ENCODE results near the gene GDPD3. TPM values are rescaled to one million over a fixed set of nuclear protein-coding genes. Genes with fewer than 3 reads are reported as not detected.
A peak's percentile ranks its signal among the peaks of the same experiment; 100 is the strongest.
"Not testable (repeated sequence)": the region's sequence is repeated elsewhere in the genome, so short reads cannot be mapped to it uniquely, and the experiment has no call there.

Gene GDPD3
- total RNA-seq, 1 experiment from 2014 or later = 0.48 TPM

GRCh38 chr16:30124985-30125379 is 11.6 kb upstream of the GDPD3 start:
- DNase-seq (ENCODE audit: low read depth) = no peak

DNA sequence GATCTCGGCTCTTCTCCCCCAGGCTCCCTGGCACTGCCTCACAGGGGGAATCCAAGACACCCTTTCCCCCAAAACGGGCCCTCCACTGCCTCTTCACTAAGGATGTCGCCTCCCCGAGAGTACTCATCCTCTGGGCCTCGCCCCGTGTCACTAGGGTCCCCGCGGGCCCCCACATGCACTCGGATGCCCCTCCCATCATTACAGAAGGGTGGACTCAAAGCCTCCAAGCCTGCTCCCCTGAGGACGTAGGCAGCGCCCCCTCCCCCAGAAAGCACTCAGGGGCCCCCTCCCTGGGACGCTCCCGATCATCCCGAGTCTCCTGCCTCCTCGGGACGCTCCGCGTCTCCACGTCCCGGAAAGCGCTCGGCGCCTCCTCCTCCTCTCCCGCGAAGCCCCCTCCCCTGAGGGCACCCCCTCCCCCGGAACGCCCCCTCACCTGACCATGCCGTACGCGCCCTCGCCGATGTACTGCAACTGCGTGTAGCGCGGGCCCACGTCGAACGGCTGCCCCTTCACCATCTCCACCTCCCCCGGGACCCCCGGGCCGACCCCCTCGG is 9.3 kb upstream of the GDPD3 start:
- no peak for DNase-seq (ENCODE audit: low read depth)

GRCh38 chr16:30121741-30122571 is 8.6 kb upstream of the GDPD3 start:
- DNase-seq (ENCODE audit: low read depth) = no peak

- DNase-seq (ENCODE audit: low read depth) = no peak
Observed at GRCh38 chr16:30120340-30121105, 7.2 kb upstream of the GDPD3 start.

GRCh38 chr16:30119428-30119827 is 6.1 kb upstream of the GDPD3 start:
- DNase-seq (ENCODE audit: low read depth) = no peak

DNA sequence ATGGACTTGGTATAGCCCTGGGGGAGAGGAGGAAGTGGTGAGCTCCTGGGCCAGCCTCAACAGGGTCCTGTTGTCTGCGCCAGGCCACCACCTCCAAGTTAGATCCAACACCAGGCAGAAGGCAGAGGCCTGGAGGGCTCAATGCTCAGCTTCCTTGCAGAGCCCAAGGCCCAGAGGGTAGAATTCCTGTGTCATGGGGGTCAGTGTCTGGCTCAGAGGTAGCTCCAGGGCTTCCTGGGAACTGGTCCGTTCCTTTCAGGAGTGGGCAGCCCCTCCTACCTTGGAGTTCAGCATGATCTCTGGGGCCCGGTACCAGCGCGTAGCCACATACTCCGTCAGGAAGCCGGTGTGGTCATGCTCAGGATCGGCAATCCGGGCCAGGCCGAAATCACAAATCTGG is 4.4 kb upstream of the GDPD3 start:
- DNase-seq (ENCODE audit: low read depth) = no peak

DNA sequence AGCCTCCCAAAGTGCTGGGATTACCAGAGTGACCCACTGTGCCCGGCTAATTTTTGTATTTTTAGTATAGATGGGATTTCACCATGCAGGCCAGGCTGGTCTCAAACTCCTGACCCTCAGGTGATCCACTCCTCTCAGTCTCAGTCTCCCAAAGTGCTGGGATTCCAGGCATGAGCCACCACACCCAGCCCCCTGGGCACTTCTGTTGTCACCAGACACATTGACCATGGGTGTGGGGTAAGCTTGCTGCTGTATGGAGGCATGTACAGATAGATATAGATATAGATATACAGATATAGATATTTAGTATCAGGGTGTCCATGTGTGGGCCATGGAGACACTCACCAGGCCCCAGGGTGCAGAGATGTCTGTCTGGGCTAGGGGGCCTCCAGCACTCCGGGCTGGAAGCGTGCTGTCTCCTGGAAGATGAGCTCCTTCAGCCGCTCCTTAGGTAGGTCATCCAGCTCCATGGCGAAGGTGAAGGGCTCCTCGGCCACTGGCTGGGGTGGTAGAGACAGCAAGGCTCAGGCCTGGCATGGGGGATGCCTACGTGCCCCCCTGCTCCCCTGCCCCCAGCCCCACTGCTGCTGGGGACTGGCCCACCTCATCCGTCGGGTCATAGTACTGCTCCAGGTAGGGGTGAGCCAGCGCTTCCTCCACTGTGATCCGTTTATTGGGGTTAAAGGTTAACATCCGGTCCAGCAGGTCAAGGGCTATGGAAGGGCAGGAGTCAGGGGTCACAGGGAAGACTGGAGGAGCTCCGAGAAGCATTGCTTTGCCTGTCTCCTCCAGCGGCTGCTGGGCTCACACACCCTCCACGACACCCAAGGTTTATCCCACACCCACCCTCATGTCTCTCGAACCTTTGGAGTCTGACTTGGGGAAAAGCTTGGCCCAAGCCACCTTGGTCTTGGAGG is 3.2 kb upstream of the GDPD3 start:
- no peak for DNase-seq (ENCODE audit: low read depth)

GRCh38 chr16:30115238-30115637 is 1.9 kb upstream of the GDPD3 start:
- DNase-seq (ENCODE audit: low read depth) = no peak

DNA sequence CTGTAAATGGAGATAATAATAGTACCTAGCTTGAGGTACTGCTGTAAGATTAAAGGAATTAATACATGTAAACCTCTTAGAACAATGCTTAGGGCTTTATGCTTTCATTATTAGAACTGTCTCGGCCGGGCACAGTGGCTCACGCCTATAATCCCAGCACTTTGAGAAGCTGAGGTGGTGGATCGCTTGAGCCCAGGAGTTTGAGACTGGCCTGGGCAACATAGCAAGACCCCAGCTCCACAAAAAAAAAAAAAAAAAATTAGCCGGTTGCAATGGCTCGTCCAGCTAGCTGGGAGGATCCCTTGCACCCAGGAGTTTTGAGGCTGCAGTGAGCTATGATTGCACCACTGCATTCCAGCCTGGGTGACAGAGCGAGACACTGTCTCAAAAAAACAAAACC is 1.5 kb upstream of the GDPD3 start:
- DNase-seq (ENCODE audit: low read depth) = not testable (repeated sequence)

DNA sequence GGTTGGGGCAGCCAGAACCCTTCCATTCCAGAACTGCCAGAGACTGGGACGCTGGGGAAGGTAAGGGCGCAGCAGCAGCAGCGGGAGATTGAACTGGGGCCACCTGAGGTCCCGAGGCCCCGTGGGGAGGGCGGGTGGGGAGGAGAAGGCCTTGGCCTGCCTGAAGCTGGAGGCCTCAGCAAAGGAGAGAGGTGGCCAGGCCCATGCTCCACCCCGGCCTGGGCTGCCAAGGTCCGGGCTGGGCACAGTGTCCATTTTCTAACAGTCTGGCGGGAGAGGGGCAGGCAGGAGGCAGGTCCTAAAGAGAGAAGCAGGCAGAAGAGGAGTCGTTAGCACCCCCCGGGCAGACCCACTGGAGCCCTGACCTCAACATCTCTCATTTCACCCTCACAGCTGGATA is 1.1 kb upstream of the GDPD3 start:
- DNase-seq (ENCODE audit: low read depth) = no peak

DNA sequence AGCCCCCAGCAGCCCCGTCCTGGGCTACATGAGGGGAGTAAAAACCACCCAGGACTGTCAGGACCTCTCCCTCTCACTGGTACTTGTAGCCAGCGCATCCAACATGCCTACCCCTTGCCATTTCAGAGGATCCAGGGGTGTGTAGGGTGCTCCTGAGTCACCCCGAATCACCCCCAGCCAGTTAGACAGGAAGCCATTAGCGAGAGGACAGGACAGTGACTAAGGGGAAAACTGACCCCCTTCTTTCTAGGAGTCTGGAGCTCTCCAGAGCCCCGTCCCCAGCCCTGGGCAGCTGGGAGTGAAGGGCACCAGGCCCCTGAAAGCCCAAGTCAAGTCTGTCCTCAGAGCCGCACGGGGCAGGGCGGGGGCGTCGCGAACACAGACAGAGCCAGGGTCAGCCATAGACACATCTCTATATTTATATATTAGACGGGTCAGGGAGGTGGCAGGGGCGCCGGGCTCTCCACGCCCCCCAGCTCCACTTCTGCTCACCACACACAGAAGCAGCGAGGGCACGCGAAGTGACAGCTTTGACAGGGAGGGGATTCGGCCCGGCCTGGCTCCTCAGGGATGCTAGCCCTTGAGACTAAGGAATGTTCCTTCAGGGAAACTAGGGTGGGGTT is 485 bp upstream of the GDPD3 start:
- no peak for DNase-seq (ENCODE audit: low read depth)

DNA sequence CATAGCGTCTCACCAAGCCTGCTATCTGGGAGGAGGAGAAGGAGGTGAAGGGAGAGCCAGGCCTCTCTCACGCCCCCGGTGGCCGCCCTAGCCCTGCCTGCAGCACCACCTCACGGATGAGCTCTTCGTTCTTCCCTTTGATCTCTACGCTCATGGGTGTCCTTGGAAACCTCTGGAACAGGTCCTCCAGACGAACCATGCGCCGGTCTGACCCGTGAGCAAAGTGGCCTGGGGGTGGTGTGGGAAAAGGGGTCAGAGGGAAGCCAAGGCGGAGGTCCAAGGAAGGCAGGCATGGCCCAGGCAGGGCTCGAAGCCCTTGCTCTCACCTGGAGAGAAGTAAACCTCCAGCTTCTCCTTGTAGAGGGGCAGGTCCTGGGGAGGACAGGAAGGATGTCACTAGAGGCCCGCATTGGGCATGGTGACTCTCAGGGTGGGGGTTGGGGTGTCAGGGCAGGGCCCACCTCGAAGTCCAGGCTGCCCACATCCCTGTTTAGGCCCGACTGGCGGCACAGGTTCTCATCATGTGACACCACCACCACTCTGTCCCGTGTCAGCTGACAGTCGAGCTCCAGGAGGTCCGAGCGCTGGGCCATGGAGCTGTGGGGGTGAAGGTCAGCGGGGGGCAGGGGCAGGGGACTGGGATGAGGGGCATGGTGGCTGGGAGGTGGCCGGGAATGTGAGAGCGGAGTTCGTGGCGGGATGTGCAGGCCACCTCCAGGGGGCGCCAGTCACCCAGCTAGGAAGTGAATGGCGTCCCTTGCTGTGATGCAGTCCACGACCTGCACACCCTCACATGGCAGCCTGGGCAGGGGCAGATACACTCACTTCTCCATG is 923 bp downstream of the GDPD3 start:
- peak; percentile 32 for DNase-seq (ENCODE audit: low read depth)

DNA sequence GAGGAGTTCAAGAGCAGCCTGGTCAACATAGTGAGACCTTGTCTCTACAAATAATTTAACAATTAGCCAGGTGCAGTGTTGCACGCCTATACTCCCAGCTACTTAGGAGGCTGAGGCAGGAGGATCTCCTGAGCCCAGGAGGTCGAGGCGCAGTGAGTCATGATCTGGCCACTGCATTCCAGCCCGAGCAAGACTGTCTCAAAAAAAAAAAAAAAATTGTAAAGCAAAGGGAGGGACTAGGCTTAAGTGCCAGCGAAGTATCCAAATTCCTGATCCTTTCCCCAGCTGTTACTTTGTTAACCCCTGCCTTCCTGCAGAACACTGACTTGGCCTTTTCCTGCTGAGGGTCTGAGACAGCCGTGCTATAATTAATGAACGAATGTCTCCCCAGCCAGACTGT is 2.7 kb downstream of the GDPD3 start:
- no peak for DNase-seq (ENCODE audit: low read depth)

DNA sequence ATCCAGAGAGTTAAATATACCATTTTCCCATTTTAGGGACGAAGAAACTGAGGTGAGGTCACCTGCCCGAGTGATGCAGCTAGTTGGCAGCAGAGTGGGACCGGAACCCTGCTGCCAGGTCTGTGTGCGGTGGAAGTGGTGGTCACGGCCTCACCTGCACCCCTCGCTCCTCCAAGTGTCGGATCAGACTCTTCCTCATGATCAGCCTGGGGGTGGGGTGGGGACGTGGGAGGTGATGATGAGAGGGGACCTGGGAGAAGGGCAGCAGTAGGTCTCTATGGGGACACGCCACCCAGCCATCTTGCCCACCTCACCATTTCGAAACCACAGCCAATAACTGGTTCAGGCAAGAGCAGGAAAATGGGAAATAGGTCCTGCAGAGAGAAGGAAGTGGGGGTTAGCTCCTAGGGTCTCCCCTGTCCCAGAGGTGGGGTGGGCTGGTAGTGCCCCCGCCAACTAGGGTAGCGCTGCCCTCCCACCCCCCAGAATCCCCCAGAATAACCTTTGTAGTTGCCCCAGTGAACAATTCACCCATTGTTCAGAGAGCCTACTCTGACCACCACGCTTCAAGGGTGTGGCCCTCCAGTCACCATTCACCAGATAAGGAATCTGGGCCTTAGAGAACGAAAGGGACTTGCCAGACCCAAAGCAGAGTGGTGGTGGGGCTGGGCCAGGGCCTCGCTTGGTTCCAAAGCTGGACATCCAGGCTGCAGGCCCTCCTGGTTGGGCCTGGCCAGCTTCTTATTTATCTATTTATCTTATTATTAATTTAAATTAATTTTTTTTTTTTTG is 5.1 kb downstream of the GDPD3 start:
- DNase-seq (ENCODE audit: low read depth) = no peak

DNA sequence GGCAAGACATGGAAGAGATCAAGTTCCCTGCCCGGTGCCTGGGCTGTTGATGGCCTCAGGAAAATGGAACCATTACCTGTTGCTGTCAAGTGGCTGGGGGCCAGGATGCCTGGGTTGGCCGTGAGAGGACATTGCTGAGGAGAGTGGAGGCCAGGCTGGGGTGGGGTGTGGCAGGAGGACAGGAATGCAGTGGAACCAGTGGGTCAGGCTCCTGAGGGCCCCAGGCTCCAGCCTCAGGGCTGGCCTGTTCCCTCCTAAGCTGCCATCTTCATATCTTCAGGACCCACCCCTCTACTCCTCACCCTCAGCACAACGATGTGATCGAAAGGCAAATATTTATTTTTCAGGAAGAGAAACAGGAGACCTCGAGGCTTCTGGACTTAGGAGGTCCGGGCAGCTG is 8.8 kb downstream of the GDPD3 start:
- DNase-seq (ENCODE audit: low read depth) = no peak

DNA sequence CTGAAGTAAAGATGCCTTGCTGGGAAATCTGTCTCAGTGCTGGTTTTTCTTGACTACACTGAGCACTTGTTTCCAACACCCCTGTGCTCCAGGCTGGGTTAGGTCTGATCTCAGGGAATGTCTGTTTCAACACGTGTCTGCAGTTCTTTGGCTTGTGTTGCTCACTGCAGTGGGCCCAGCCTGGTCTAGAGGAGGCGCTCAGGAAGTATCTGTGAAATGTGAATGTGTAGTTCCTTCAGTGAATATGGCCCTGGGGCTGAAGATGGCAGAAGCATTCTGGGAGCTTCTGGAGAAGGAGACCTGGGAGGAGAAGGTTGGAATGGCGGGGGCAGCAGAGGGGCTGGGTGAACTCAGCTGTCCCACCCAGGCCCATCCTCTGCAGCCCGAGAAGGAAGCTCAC is 9.2 kb downstream of the GDPD3 start:
- DNase-seq (ENCODE audit: low read depth) = no peak

GRCh38 chr16:30096862-30097563 is 16.3 kb downstream of the GDPD3 start:
- no peak for DNase-seq (ENCODE audit: low read depth)

DNA sequence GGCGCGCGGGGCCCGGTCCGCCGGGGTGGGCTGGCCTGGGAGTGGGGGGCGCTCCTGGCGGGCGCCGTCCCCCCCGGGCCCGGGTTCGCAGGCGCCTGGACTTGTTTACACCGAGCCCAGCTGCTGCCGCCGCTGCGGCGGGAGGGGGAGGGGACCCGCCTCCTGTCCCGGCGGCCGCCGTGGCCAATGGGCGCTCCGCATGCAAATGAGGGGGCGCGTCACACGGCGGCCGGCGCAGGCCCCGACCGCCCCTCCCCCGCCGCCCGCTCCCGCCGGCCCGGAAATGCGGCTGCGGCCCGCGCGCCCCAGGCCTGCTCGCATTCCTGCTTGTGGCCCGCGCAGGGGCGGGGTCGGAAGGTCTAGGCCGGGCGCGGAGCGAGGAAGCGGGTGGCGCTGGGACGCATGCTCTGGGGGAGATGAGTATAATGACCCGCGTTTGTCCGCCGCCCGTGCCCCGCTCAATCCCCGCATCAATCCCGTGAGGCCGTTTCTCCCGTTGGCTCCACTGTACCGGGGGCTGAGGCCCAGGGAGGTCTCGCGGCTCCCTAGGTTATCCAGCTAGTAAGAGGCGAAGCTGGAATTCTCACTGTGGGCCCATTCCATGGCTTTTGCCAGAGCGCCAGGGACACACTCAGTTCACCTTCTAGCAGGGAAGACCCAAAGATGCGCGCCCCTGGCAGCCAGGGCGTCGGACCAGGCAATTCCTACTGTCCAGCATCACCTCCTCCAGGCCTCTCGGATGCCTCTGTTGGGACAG is 17.1 kb downstream of the GDPD3 start, which contains the start of gene YPEL3:
Gene YPEL3, minus strand, starts transcription at position 109 of the 757 bp plus-strand sequence. CDS start 731 bp downstream, outside the sequence.
- peak; percentile 85 for DNase-seq (ENCODE audit: low read depth)
